ENCODE data around the gene RCC2.
"Not testable (repeated sequence)": the region's sequence is repeated elsewhere in the genome, so short reads cannot be mapped to it uniquely, and the experiment has no call there.

DNA sequence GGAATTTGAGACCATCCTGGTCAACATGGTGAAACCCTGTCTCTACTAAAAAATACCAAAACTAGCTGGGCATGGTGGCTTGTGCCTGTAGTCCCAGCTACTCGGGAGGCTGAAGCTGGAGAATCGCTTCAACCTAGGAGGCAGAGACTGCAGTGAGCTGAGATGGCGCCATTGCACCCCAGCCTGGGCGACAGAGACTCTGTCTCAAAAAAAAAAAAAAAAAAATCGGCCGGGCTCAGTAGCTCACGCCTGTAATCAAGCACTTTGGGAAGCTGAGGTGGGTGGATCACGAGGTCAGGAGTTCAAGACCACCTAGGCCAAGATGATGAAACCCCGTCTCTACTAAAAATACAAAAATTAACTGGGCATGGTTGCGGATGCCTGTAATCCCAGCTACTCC is 12.7 kb upstream of the RCC2 start:
- not testable (repeated sequence) for TF ChIP-seq CTCF (IDR thresholded peaks at IDR 0.05); POLR2AphosphoS5 (IDR thresholded peaks at IDR 0.05; ENCODE audit: low read depth, low read length); SIN3A (IDR thresholded peaks at IDR 0.05; ENCODE audit: borderline replicate concordance, insufficient read depth, low read depth, low read length)
